Upper lobe of left lung (tissue), 6 donors: ENCODE data around the gene TMEM235. TPM values are rescaled to one million over a fixed set of nuclear protein-coding genes. Genes with fewer than 3 reads are reported as not detected.

ENCODE experiments used
- ATAC-seq, 2 donors: fragments of 200-7000 bp; cut with Tn5 transposase; one replicate each; pipeline ENCODE4 v1.9.1; 2022; ENCODE audit warnings: mild to moderate bottlenecking in 2 of 2, moderate library complexity in 2 of 2; ENCODE audit not compliant: low FRiP score in 2 of 2
- DNase-seq, 2 donors: peaks; one replicate each; pipeline ENCODE4 v3.0.0-alpha.2; 2019 to 2020
- H3K27ac ChIP-seq, 4 donors: fragments of 200-600 bp; sonication (generic); one replicate each; pipeline ENCODE4 v1.5.1; 2016 to 2019
- H3K27me3 ChIP-seq, 4 donors: fragments of 200-600 bp; sonication (generic); one replicate each; pipeline ENCODE4 v1.5.1; 2017 to 2019
- H3K36me3 ChIP-seq, 4 donors: fragments of 200-600 bp; sonication (generic); one replicate each; pipeline ENCODE4 v1.5.1; 2016 to 2019
- H3K4me1 ChIP-seq, 4 donors: fragments of 200-600 bp; sonication (generic); one replicate each; pipeline ENCODE4 v1.5.1; 2018 to 2019
- H3K4me3 ChIP-seq, 4 donors: fragments of 200-600 bp; sonication (generic); one replicate each; pipeline ENCODE4 v1.5.1; 2017 to 2019; ENCODE audit warnings: mild to moderate bottlenecking in 2 of 4, moderate library complexity in 1 of 4
- H3K9me3 ChIP-seq, 4 donors: fragments of 200-600 bp; sonication (generic); one replicate each; pipeline ENCODE4 v1.5.1; 2018 to 2019
- CTCF ChIP-seq, 6 experiments: fragments of 450-650 bp in 4 of 6; fragments of 200-600 bp in 2 of 6; sonication (generic) in 2 of 6; IDR thresholded peaks; one replicate each; pipeline ENCODE4 v1.5.1; 2016 to 2019; ENCODE audit warnings: antibody characterized with exemption in 6 of 6
- EP300 ChIP-seq, 4 donors: sonication (generic); formaldehyde crosslinking; IDR thresholded peaks; one replicate each; pipeline ENCODE4 v1.5.1; 2017; ENCODE audit warnings: antibody characterized with exemption in 4 of 4, control low read depth in 2 of 4
- POLR2A ChIP-seq, 4 donors: fragments of 450-650 bp; IDR thresholded peaks; one replicate each; pipeline ENCODE4 v1.5.1; 2016 to 2017; ENCODE audit warnings: antibody characterized with exemption in 4 of 4, mild to moderate bottlenecking in 2 of 4
- POLR2AphosphoS5 ChIP-seq, 2 donors: sonication (generic); formaldehyde crosslinking; IDR thresholded peaks; one replicate each; pipeline ENCODE4 v1.5.1; 2017; ENCODE audit warnings: antibody characterized with exemption in 2 of 2
- WGBS, 2 donors: methylation state at CpG; one replicate each; pipeline ENCODE4 v1.1.5; 2017 to 2018; 5-methylcytosine and 5-hydroxymethylcytosine counted together
- total RNA-seq, 6 donors: library from RNA; depleted of rRNA in 4 of 6; stranded (reverse); fragments of >200 nt in 4 of 6; gene quantifications; one replicate each; pipeline versions ENCODE4 v1.1.0 to v1.2.1, GENCODE V29; 2016 to 2021
- donor health status: DM: no; HTN: no; CAD: no; lungs with moderate emphysema.
- donor health status: DM: no; HTN: yes; CAD: no; lungs with severe emphysema.

Gene TMEM235
- total RNA-seq, 6 donors from 2014 or later = not detected

GRCh38 chr17:78230252-78230962, 1.0 kb upstream of the TMEM235 start:
- Histone ChIP-seq H3K9me3 (no peaks in the 10 kb centered on the region), H3K4me1 (peaks cover 0 to 23% (median 10%) of the 10 kb centered on the region in 4 donors), H3K4me3 (no peak overlapping the region), H3K27me3 (peaks cover 0 to 22% (median 10%) of the 10 kb centered on the region in 4 donors), H3K36me3 (no peaks in the 10 kb centered on the region), H3K27ac (no peak overlapping the region)
- no peak for TF ChIP-seq POLR2AphosphoS5 (IDR thresholded peaks at IDR 0.05)
- no peak for TF ChIP-seq POLR2A (IDR thresholded peaks at IDR 0.05)
- TF ChIP-seq CTCF (IDR thresholded peaks at IDR 0.05) = no peak
- no peak for TF ChIP-seq EP300 (IDR thresholded peaks at IDR 0.05)
- ATAC-seq (no peak), DNase-seq (no peak)
- WGBS, 2 donors = 69 to 76% methylated on average over 13 of the region's 13 CpGs

DNA sequence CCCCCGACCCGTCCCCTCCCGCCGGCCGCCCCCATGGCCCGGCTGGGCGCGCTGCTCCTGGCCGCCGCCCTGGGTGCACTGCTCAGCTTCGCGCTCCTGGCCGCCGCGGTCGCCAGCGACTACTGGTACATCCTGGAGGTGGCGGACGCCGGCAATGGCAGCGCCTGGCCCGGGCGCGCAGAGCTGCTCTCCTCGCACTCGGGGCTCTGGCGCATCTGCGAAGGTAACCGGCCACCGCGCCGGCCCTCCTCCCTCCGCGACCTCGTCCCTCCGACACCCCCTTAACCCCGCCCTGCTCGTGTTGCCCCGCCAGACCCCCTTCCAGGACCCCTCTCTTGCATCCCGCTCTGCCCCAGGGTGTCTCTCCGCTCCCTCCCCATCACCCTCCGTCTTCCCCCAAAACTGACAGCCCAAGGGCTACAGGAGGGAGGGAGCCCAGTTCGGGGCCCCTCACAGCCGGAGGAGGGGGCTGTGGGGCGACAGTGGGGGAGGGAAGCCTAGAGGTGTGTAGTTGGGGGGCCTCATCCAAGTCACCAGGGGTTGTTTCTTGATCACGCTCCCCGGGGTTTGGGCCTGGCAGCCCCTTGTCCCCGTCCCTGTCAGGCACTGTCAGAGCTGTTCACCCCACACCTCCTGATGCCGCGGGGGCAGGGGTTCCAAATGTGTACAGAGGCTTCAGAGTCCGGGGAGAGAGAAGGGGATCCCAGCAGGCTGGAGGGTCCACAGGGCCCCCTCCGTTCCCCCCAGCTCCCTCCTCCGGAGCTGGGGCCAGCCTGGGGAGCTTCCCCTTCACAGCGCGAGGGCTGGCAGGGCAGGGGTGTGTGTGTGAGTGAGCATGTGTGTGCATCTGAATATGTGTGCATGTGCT, 794 bp downstream of the TMEM235 start:
- DNase-seq (peak in 1 of 2 donors; percentile 87), ATAC-seq (peak in 1 of 2 donors; percentile 2)
- Histone ChIP-seq H3K4me1 (peaks cover 0 to 16% (median 5%) of the 10 kb centered on the region in 4 donors), H3K36me3 (no peaks in the 10 kb centered on the region), H3K27ac (no peak overlapping the region), H3K4me3 (no peak overlapping the region), H3K9me3 (no peaks in the 10 kb centered on the region), H3K27me3 (peaks cover 0 to 22% (median 10%) of the 10 kb centered on the region in 4 donors)
- WGBS, 2 donors = 21 to 26% methylated on average over 27 to 29 of the region's 55 CpGs
- no peak for TF ChIP-seq POLR2A (IDR thresholded peaks at IDR 0.05)
- no peak for TF ChIP-seq CTCF (IDR thresholded peaks at IDR 0.05)
- no peak for TF ChIP-seq POLR2AphosphoS5 (IDR thresholded peaks at IDR 0.05)
- no peak for TF ChIP-seq EP300 (IDR thresholded peaks at IDR 0.05)

DNA sequence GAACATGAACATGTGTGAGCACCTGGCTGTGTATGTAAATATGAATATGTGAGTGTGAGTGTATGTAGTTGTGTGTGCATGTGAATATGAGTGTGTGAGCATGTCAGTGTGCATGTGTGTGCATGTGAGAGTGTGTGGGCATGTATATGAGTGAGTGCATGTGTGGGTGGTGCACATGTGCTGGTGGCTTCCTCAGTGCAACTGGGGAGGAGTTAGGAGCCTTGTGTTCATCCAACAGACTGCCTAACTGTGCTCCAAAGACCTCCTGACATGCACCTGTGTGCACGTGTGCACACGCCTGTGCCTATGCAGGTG, 1.4 kb downstream of the TMEM235 start:
- no peak overlapping the region for H3K4me3 ChIP-seq
- no peaks in the 10 kb centered on the region for H3K9me3 ChIP-seq
- no peaks in the 10 kb centered on the region for H3K36me3 ChIP-seq
- peaks cover 0 to 14% (median 5%) of the 10 kb centered on the region in 4 donors for H3K4me1 ChIP-seq
- no peak overlapping the region for H3K27ac ChIP-seq
- WGBS, 2 donors = 96% methylated on average over 2 of the region's 2 CpGs; no CpG with 5 or more reads in 1 of the 2 donors
- no peak for TF ChIP-seq EP300 (IDR thresholded peaks at IDR 0.05)
- TF ChIP-seq POLR2A (IDR thresholded peaks at IDR 0.05) = no peak
- TF ChIP-seq CTCF (IDR thresholded peaks at IDR 0.05) = no peak
- TF ChIP-seq POLR2AphosphoS5 (IDR thresholded peaks at IDR 0.05) = no peak
- DNase-seq (no peak), ATAC-seq (no peak)
- peaks cover 0 to 22% (median 10%) of the 10 kb centered on the region in 4 donors for H3K27me3 ChIP-seq

- no peak for TF ChIP-seq CTCF (IDR thresholded peaks at IDR 0.05)
- no peak for TF ChIP-seq EP300 (IDR thresholded peaks at IDR 0.05)
- no peak for TF ChIP-seq POLR2AphosphoS5 (IDR thresholded peaks at IDR 0.05)
- no peak for TF ChIP-seq POLR2A (IDR thresholded peaks at IDR 0.05)
- no peak for DNase-seq
- peaks cover 0 to 22% (median 10%) of the 10 kb centered on the region in 4 donors for H3K27me3 ChIP-seq
These were observed 2.2 kb downstream of the TMEM235 start for GRCh38 chr17:78233678-78234077.

More at GRCh38 chr17:78233678-78234077, 2.2 kb downstream of the TMEM235 start:
- Histone ChIP-seq H3K4me1 (peaks cover 0 to 14% (median 5%) of the 10 kb centered on the region in 4 donors), H3K4me3 (no peak overlapping the region), H3K9me3 (no peaks in the 10 kb centered on the region), H3K27ac (no peak overlapping the region), H3K36me3 (no peaks in the 10 kb centered on the region)
- 91 to 92% methylated on average over 10 of the region's 10 CpGs for WGBS, 2 donors
- ATAC-seq = no peak
